ENCODE data around the gene CALHM4.

GRCh38 chr6:116586738-116587137 lies 33.2 kb downstream of the CALHM4 start:
- TF ChIP-seq ZBTB43 (CRISPR knock-in tag; conservative IDR thresholded peaks at IDR 0.05) (no peak), ELK4 (CRISPR knock-in tag; IDR thresholded peaks at IDR 0.05; ENCODE audit: borderline replicate concordance) (no peak), ZFP1 (CRISPR knock-in tag; IDR thresholded peaks at IDR 0.05) (no peak), PREB (CRISPR knock-in tag; IDR thresholded peaks at IDR 0.05) (no peak), EZH2 (conservative IDR thresholded peaks at IDR 0.05; ENCODE audit: low read depth, low read length) (no peak), POLR2A (IDR thresholded peaks at IDR 0.05; ENCODE audit: insufficient read depth in 1 of 2, low read depth in 2 of 2, low read length in 2 of 2) (no peak), CTCF (CRISPR knock-in tag; IDR thresholded peaks at IDR 0.05) (no peak), THRA (CRISPR knock-in tag; IDR thresholded peaks at IDR 0.05; ENCODE audit: borderline replicate concordance) (no peak), ZNF768 (CRISPR knock-in tag; IDR thresholded peaks at IDR 0.05) (no peak), THAP7 (CRISPR knock-in tag; IDR thresholded peaks at IDR 0.05) (no peak)
